NCI-H187 (cell line): ENCODE results near the gene BLZF1.
"Not testable (repeated sequence)": the region's sequence is repeated elsewhere in the genome, so short reads cannot be mapped to it uniquely, and the experiment has no call there.

Experiments used
- DNase-seq, 2 experiments: peaks; one replicate each; lab custom pipeline; 2025; lab: John Stamatoyannopoulos, UW

BLZF1 gene

GRCh38 chr1:169360415-169360814 lies 7.6 kb upstream of the BLZF1 start:
- no peak for DNase-seq

- DNase-seq: no peak
These were observed 6.7 kb upstream of the BLZF1 start for GRCh38 chr1:169361281-169361680.

DNA sequence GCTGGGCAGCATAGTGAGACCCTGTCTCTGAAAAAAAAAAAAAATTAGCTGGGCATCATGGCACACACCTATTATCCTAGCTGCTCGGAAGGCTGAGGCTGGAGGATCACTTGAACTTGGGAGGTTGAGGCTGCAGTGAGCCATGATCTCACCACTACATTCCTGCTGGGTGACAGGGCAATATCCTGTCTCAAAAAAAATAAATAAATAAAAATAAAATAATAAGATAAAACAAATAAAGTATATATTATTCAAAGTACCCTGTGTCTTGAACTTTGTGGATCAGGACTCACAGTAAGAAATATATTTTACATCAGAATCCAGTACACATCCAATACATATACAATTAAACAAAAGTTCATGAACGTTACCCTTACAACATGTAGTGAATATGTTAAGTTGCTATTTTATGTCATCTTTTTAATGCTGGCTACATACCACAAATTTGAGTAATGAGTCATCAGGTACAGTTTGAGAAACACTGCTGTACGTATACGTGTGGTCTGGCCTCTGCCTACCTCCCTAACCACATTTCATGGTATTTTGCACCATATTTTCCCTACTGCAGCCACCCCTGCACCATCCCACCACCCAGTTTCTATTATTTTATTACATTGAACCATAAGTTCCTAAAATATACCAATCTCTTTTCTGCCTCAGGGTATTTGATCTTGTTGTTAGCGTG lies 4.8 kb upstream of the BLZF1 start:
- no peak for DNase-seq

- DNase-seq: no peak
These were observed 3.0 kb upstream of the BLZF1 start for GRCh38 chr1:169364948-169365347.

DNA sequence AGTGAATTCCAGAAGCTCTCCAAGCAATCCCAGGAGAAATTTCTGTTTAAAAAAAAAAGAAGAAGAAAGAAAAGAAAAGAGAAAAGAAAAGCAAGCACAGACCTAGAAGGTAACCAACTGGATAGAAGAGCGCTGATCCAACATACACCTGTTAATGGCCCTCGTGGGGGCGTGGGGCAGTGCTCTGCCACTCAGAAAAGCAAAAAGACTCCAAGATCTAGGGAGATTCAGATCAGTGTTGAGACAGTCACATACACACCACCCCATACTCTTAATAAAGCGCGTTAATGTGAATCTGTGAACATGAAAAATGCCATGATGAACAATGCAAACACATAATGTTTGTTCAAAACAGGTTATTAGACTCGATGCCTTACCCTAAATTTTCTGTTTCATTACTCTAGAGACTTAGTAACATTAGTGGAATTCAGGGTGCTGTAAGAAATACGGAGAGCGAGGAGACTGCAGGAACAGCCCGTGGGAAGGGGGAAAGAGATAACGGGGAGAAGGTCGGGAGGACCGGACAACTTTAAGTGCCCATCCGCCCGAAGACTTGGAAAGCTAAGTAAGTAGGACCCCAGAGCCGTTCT lies 804 bp upstream of the BLZF1 start:
- no peak for DNase-seq

- no peak for DNase-seq
These were observed 393 bp downstream of the BLZF1 start for GRCh38 chr1:169368406-169368769.

DNA sequence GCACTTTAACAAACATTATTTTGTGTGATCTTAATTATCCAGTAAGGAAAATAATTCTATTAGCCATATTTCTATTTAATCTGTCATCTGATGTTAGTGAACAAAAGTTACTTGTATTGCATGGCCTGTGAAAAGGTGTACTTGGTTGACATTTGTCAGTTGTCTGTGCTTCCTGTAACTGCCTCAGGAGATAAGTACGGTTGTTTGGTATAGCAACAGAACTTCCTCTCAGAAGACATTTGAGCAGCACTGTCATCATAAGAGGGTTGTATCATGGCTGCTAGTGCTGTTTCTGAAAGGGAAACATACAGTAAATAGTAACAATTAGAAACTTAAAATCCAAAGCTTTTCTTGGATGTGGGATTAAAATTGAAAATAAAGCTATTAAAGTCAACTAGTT lies 3.4 kb downstream of the BLZF1 start:
- DNase-seq: no peak

DNA sequence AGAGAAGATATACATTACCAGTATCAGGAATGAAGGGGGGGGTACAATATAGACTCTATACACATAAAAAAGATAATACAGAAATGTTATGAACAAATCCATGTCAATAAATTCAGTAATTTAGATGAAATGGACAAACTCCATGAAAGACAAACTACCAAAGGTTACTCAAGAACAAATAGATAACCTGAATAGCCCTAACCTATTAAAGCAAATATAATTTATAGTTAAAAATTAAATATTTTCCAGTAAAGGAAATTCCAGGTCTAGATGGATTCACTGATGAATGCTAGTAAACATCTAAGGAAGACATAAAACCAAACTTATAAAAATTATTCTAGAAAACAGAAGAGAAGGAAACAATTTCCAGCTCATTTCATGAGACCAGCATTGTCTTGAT lies 13.2 kb downstream of the BLZF1 start:
- DNase-seq: no peak

GRCh38 chr1:169383449-169383848 lies 15.5 kb downstream of the BLZF1 start:
- no peak for DNase-seq

- DNase-seq: no peak
These were observed 19.4 kb downstream of the BLZF1 start for GRCh38 chr1:169387399-169387798.

GRCh38 chr1:169390303-169390702 lies 22.3 kb downstream of the BLZF1 start:
- no peak for DNase-seq

DNA sequence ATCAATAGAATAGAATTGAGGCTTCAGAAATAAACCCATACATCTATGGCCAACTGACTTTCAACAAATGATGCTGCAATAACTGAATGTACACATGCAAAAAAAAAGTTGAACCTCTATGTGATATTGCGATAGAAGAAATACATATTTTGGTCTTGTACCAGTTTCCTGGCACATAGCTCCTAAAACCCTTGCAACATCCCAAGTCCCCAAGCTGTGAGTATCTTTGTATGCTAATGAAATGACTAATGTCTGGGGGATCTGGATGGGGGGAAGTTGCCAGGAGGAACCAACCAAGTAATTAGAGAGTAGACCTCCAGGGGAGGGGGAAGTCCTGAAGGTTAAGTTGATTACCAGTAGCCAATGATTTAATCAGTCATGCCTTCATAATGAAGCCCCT lies 24.4 kb downstream of the BLZF1 start:
- no peak for DNase-seq

GRCh38 chr1:169395955-169396354 lies 28.0 kb downstream of the BLZF1 start:
- DNase-seq: no peak

DNA sequence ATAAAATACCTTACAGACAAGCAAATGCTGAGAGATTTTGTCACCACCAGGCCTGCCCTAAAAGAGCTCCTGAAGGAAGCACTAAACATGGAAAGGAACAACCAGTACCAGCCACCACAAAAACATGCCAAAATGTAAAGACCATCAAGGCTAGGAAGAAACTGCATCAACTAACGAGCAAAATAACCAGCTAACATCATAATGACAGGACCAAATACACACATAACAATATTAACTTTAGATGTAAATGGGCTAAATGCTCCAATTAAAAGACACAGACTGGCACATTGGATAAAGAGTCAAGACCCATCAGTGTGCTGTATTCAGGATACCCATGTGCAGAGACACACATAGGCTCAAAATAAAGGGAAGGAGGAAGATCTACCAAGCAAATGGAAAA lies 34.6 kb downstream of the BLZF1 start:
- not testable (repeated sequence) for DNase-seq

DNA sequence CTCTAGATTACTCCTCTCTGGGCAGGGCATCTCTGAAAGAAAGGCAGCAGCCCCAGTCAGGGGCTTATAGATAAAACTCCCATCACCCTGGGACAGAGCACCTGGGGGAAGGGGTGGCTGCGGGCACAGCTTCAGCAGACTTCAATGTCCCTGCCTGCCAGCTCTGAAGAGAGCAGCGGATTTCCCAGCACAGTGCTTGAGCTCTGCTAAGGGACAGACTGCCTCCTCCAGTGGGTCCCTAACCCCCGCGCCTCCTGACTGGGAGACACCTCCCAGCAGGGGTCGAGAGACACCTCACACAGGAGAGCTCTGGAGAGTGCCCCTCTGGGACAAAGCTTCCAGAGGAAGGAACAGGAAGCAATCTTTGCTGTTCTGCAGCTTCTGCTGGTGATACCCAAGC lies 40.3 kb downstream of the BLZF1 start:
- not testable (repeated sequence) for DNase-seq

DNA sequence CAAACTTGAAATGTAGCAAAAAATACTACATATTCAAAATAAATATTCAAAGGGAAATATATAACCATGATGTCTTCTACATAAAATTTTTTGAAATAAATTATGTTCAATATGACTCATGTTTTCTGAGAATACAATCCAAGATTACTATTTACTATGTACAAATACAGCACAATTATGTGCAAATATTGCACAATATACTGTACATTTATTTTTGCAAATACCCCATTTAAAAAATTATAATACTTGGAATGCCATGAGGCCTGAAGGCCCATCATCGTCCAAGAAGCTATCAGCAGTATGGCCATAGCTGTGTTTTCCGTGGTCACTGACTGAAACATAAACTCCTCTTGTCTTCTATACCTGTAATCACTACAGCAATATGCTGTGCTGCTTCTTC lies 47.0 kb downstream of the BLZF1 start:
- DNase-seq: no peak

DNA sequence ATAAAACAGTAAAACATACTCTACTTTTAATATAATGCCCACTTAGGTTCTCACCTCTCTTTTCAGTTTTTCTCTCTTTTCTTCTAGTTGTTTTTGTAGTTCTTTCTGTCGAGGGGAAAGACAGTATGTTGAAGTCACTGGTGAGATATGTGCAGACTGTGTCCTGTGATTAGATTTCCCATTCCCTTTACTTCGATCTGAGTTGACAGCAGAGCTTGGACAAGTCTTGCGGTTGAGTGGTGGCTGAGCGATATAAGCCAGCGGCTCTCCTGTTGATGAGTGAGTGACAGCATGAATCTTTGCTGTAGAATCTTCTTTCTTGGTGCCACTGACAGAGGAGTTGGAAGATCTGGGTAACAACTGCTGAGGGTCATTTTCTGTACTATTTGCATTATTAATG lies 53.3 kb downstream of the BLZF1 start:
- DNase-seq: no peak

DNA sequence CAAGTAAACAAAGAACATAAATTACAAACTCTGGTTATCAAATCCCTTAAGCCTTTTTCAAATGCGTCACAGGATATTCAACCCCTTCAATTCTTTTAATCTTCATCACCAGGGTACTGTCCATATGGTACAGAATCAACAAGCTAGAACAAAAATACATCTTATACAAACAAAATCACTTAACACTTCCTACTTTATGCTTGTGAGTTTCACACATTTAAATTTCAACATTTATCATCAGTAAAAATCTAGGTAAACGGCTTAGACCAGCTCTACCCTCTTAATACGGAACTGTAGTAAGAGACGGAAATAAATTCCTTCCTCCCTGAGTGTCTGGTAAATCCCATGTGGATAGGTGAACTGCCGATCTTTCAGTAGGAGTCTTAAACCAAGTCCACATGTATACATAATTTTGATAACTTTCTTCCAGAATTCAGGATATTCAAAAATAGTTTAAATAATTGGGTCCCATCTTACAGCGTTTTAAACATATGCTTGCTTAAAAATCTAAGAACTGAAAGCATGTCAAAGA lies 58.2 kb downstream of the BLZF1 start:
- DNase-seq: no peak

DNA sequence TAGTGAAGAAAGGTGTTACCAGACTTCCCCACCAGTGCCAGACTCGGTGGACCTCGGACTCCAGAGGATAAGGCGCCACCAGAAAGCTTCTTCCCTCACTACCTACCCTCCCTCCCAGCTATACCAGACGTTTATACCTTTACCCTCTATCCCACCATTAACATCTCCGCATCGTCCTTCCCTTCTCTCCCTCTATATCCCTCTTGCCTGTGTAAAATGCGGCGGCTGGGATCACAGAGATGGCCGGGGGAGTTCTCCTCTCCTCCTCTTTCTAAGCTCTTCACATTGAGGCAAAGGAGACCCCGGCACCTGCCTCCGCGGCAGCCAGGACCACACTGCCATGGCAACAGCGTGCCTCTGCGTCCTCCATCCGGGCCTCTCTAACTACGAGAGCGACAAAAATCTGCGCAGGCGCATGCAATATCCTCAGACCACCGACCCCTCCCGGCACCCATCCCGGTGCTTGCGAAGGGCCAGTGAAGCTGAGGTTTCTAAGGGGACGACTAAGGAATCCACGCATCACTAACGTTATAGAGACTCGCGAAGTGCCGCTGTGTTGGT lies 59.2 kb downstream of the BLZF1 start, which contains the start of gene CCDC181:
CCDC181 (minus strand) TSS at position 394 of the 561 bp plus-strand sequence. CDS start 2,547 bp downstream, outside the sequence.
- DNase-seq: peak; percentile 82 to 90
